Left colon (tissue), 2 donors: Measurements from ENCODE around the gene C15orf61. TPM values are rescaled to one million over a fixed set of nuclear protein-coding genes. Genes with fewer than 3 reads are reported as not detected.

Source experiments
- ATAC-seq: fragments of 200-7000 bp; cut with Tn5 transposase; one replicate; pipeline ENCODE4 v1.9.1; 2020; ENCODE audit warnings: mild to moderate bottlenecking, moderate library complexity
- DNase-seq, 2 donors: peaks; one replicate each; pipeline ENCODE4 v3.0.0-alpha.2; 2020
- intact Hi-C, 2 donors: fragments of 100-400 bp; cut with DNase I in 1 of 2; cut with micrococcal nuclease in 1 of 2; formaldehyde crosslinking; loops; one replicate each; pipeline versions ENCODE4 v1.11.2 to v1.14.0; 2022; cut with DNase I, micrococcal nuclease
- total RNA-seq, 2 donors: library from RNA; stranded (reverse); fragmentation: NEBNext Ultra II Directional; extraction: Animal tissue kit (Norgen Biotek cat#: 25700); gene quantifications; one replicate each; pipeline ENCODE4 v1.2.1, GENCODE V29; 2021
- donor health status: DM: no; HTN: no; CAD: no.
- donor health status: DM: yes; HTN: yes; CAD: no.

C15orf61 gene
- total RNA-seq, 2 donors from 2014 or later, result 5.5 to 7.0 TPM

- ATAC-seq, result peak; percentile 50
- no peak for DNase-seq
- intact Hi-C loops, result no loop called here
These were observed 26.1 kb downstream of the C15orf61 start for GRCh38 chr15:67547064-67547463.

- intact Hi-C loops, result no loop called here
- ATAC-seq, result no peak
- DNase-seq, result no peak
These were observed 26.9 kb downstream of the C15orf61 start for GRCh38 chr15:67547836-67548235.

GRCh38 chr15:67548236-67548852, 27.4 kb downstream of the C15orf61 start:
- ATAC-seq (no peak), DNase-seq (no peak)
- intact Hi-C loops, result no loop called here

- intact Hi-C loops, result no loop called here
- ATAC-seq, result peak; percentile 78
- DNase-seq, result peak; percentile 49 to 59
These were observed 28.1 kb downstream of the C15orf61 start for GRCh38 chr15:67548862-67549651.

GRCh38 chr15:67549736-67550135, 28.8 kb downstream of the C15orf61 start:
- DNase-seq (no peak), ATAC-seq (no peak)
- intact Hi-C loops, result no loop called here

- DNase-seq (no peak), ATAC-seq (no peak)
- intact Hi-C loops, result no loop called here
These were observed 29.6 kb downstream of the C15orf61 start for GRCh38 chr15:67550522-67550921.

- ATAC-seq (no peak), DNase-seq (no peak)
- intact Hi-C loops, result no loop called here
These were observed 30.3 kb downstream of the C15orf61 start for GRCh38 chr15:67551207-67551743.

- intact Hi-C loops, result no loop called here
- DNase-seq, result no peak
- ATAC-seq, result no peak
These were observed 33.6 kb downstream of the C15orf61 start for GRCh38 chr15:67554580-67554979.

GRCh38 chr15:67556976-67557570, 36.1 kb downstream of the C15orf61 start:
- intact Hi-C loops, result no loop called here
- no peak for DNase-seq
- no peak for ATAC-seq

- no peak for DNase-seq
These were observed 37.6 kb downstream of the C15orf61 start for GRCh38 chr15:67558502-67558901.

GRCh38 chr15:67559158-67559557, 38.2 kb downstream of the C15orf61 start:
- ATAC-seq (no peak), DNase-seq (no peak)
- intact Hi-C loops, result no loop called here

More at GRCh38 chr15:67558502-67558901, 37.6 kb downstream of the C15orf61 start:
- no peak for ATAC-seq
- intact Hi-C loops, result no loop called here

GRCh38 chr15:67559576-67559975, 38.6 kb downstream of the C15orf61 start:
- intact Hi-C loops, result no loop called here
- DNase-seq (no peak), ATAC-seq (no peak)

GRCh38 chr15:67560320-67560719, 39.4 kb downstream of the C15orf61 start:
- DNase-seq (no peak), ATAC-seq (no peak)
- intact Hi-C loops, result no loop called here

GRCh38 chr15:67563092-67563491, 42.2 kb downstream of the C15orf61 start:
- ATAC-seq, result no peak
- DNase-seq, result no peak
- intact Hi-C loops, result no loop called here

GRCh38 chr15:67564021-67564967, 43.4 kb downstream of the C15orf61 start:
- ATAC-seq, result no peak
- intact Hi-C loops, result no loop called here
- no peak for DNase-seq

- no peak for ATAC-seq
- no peak for DNase-seq
- intact Hi-C loops, result no loop called here
These were observed 44.0 kb downstream of the C15orf61 start for GRCh38 chr15:67564968-67565345.

GRCh38 chr15:67569668-67570067, 48.7 kb downstream of the C15orf61 start:
- no peak for DNase-seq
- intact Hi-C loops, result no loop called here
- no peak for ATAC-seq

- intact Hi-C loops, result no loop called here
- ATAC-seq, result peak; percentile 91
- no peak for DNase-seq
These were observed 50.1 kb downstream of the C15orf61 start for GRCh38 chr15:67570875-67571647.
